HepG2 (cell line): ENCODE data around the gene ZNF507. TPM values are rescaled to one million over a fixed set of nuclear protein-coding genes. Genes with fewer than 3 reads are reported as not detected.

ENCODE experiments used
- ARNT ChIP-seq: fragments of 450-650 bp; IDR thresholded peaks from 2 replicates; pipeline ENCODE4 v1.6.1; 2017
- ATF4 ChIP-seq, 2 experiments: fragments of 450-650 bp in 1 of 2; sonication (generic) in 1 of 2; formaldehyde crosslinking; IDR thresholded peaks; 2 replicates each; pipeline versions ENCODE4 v1.5.0 to v1.8.0; 2020 to 2022; ENCODE audit warnings: mild to moderate bottlenecking in 1 of 2, missing genetic modification reagents in 1 of 2
- CCDC6 ChIP-seq: sonication (generic); formaldehyde crosslinking; IDR thresholded peaks from 2 replicates; pipeline ENCODE4 v1.8.1; 2022; ENCODE audit warnings: mild to moderate bottlenecking, missing genetic modification reagents, moderate library complexity
- CREBL2 ChIP-seq: sonication (generic); formaldehyde crosslinking; IDR thresholded peaks from 2 replicates; pipeline ENCODE4 v1.8.1; 2023; ENCODE audit warnings: missing genetic modification reagents, mild to moderate bottlenecking, borderline replicate concordance
- GMEB2 ChIP-seq: IDR thresholded peaks from 2 replicates; pipeline ENCODE4 v1.6.1; 2016; ENCODE audit warnings: missing biosample characterization, missing genetic modification reagents, low read depth
- MIER3 ChIP-seq: IDR thresholded peaks from 2 replicates; pipeline ENCODE4 v1.6.1; 2016; ENCODE audit warnings: missing compliant biosample characterization, borderline replicate concordance
- RBAK ChIP-seq: sonication (generic); formaldehyde crosslinking; IDR thresholded peaks from 2 replicates; pipeline ENCODE4 v1.5.1; 2020; ENCODE audit warnings: mild to moderate bottlenecking, missing genetic modification reagents
- SIX1 ChIP-seq: sonication (generic); formaldehyde crosslinking; IDR thresholded peaks from 2 replicates; pipeline ENCODE4 v1.4.0; 2020; ENCODE audit warnings: missing genetic modification reagents, borderline replicate concordance
- SP5 ChIP-seq: IDR thresholded peaks from 2 replicates; pipeline ENCODE4 v1.6.1; 2016; ENCODE audit warnings: low read depth, borderline replicate concordance
- STAG1 ChIP-seq: sonication (generic); formaldehyde crosslinking; IDR thresholded peaks from 2 replicates; pipeline ENCODE4 v1.4.0; 2020; ENCODE audit warnings: missing genetic modification reagents
- STAT5B ChIP-seq: sonication (generic); formaldehyde crosslinking; IDR thresholded peaks from 2 replicates; pipeline ENCODE4 v1.4.0; 2020; ENCODE audit warnings: missing genetic modification reagents
- ZBED4 ChIP-seq: sonication (generic); formaldehyde crosslinking; IDR thresholded peaks from 2 replicates; pipeline ENCODE4 v1.4.0; 2020; ENCODE audit warnings: missing genetic modification reagents, borderline replicate concordance
- ZIK1 ChIP-seq: sonication (generic); formaldehyde crosslinking; IDR thresholded peaks from 2 replicates; pipeline ENCODE4 v1.5.0; 2020; ENCODE audit warnings: mild to moderate bottlenecking, low read depth, missing genetic modification reagents, borderline replicate concordance
- ZNF205 ChIP-seq: IDR thresholded peaks from 2 replicates; pipeline ENCODE4 v1.6.1; 2018; ENCODE audit warnings: missing biosample characterization, missing genetic modification reagents
- ZNF280D ChIP-seq: sonication (generic); formaldehyde crosslinking; IDR thresholded peaks from 2 replicates; pipeline ENCODE4 v1.5.1; 2020; ENCODE audit warnings: mild to moderate bottlenecking, missing genetic modification reagents
- ZNF513 ChIP-seq: sonication (generic); formaldehyde crosslinking; conservative IDR thresholded peaks from 2 replicates; pipeline ENCODE4 v1.5.0; 2020; ENCODE audit warnings: missing genetic modification reagents
- ZNF558 ChIP-seq: sonication (generic); formaldehyde crosslinking; IDR thresholded peaks from 2 replicates; pipeline ENCODE4 v1.9.0; 2022; ENCODE audit warnings: mild to moderate bottlenecking, missing genetic modification reagents, borderline replicate concordance
- ZSCAN9 ChIP-seq: IDR thresholded peaks from 2 replicates; pipeline ENCODE4 v1.6.1; 2016; ENCODE audit warnings: borderline replicate concordance
- polyA plus RNA-seq, 8 experiments: library from polyadenylated mRNA; depleted of rRNA in 3 of 8; stranded (reverse) in 7 of 8; unstranded in 1 of 8; fragments of >200 nt; fragmentation: Illumina TruSeq in 4 of 8; extraction: Trizol in 4 of 8; gene quantifications; 2 replicates each; pipeline versions ENCODE4 v1.2.1 to v1.2.3, GENCODE V29; 2011 to 2016; ENCODE audit warnings: low read depth in 4 of 8, missing spikeins in 1 of 8, mixed read lengths in 1 of 8; ENCODE audit not compliant: insufficient read depth in 1 of 8
- total RNA-seq, 5 experiments: library from RNA; depleted of rRNA; stranded (reverse); fragments of >200 nt; fragmentation: Illumina TruSeq; extraction: Trizol; gene quantifications; 2 replicates each; pipeline ENCODE4 v1.2.3, GENCODE V29; 2016; ENCODE audit warnings: low read depth in 1 of 5

ZNF507 gene
- total and polyA plus RNA-seq, 2 of the 13 experiments (the other 11 are each of a cell fraction or from before 2014, with no cell fraction given), result 7.3 to 10.9 TPM

- TF ChIP-seq STAG1 (no peak), ZNF558 (CRISPR knock-in tag) (no peak), RBAK (CRISPR knock-in tag) (no peak), SP5 (CRISPR knock-in tag) (peak; percentile 43; the same call in 1 of the 2 replicates), ZIK1 (CRISPR knock-in tag) (no peak), ZNF205 (CRISPR knock-in tag) (peak; percentile 80; the same call in 1 of the 2 replicates), CCDC6 (CRISPR knock-in tag) (no peak), SIX1 (CRISPR knock-in tag) (peak; percentile 97), ATF4 (CRISPR knock-in tag; IDR thresholded peaks at IDR 0.05) (peak in 1 of 2 experiments; percentile 57; a peak in 2 of 4 replicates), STAT5B (CRISPR knock-in tag) (no peak), GMEB2 (CRISPR knock-in tag) (no peak), ZNF280D (CRISPR knock-in tag) (0 out of 2 replicates have a peak, but pooled peaks have one; percentile 32), ZBED4 (CRISPR knock-in tag) (no peak), MIER3 (CRISPR knock-in tag) (peak; percentile 83; the same call in 1 of the 2 replicates), CREBL2 (CRISPR knock-in tag) (no peak), ZNF513 (CRISPR knock-in tag) (no peak), ARNT (no peak), ZSCAN9 (CRISPR knock-in tag) (peak; percentile 84; the same call in 1 of the 2 replicates)
These were observed 28.3 kb downstream of the ZNF507 start (continued) for GRCh38 chr19:32373585-32374295.
